ENCODE measurements around the gene GSTA3. TPM values are rescaled to one million over a fixed set of nuclear protein-coding genes. Genes with fewer than 3 reads are reported as not detected.

GSTA3 gene
- total RNA-seq, 1 experiment from 2014 or later = not detected

DNA sequence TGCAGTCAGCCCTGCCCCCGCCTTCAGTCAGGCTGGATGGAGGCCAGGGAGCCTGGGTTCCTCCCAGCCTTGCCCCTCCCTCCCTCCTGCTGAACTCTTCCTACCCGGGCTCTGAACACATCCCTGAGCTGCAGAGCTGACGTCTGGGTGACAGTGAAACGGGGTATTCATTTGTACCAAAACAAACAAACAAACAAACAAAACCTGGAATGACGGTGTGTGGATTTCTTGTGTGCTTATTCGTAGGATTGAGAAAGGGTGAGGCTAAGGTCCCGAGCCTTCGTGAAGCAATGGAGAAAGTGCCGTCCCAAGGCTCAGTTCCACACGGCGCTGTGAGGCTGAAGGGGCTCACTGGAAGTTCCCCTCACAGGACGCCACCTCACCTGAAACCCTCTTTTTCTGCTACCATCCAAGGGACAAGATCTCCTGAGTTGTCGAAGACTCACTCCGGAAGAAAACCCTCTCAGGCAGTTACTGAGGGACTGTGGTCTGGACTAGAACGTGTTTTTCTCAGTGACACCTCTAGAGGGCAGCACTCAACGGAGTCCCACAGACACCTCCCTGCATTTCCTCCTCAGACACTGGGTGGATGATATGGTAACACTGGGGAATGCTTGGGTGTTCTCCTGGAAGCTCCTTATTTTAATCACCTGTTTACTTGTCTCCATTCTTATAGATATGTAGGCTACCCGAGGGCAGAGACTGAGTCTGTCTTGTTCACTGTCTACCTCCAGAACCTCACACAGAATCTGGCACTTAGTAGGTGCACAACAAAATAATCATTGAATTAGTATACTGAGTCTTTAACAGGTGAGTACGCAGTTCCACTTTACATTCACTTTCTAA, 27.3 kb downstream of the GSTA3 start:
- peak; percentile 83 for DNase-seq (ENCODE audit: unreplicated experiment)
- no TSS peak for BruUV-seq (replicated peaks)
- peaks cover 21% of the 10 kb centered on the region for H3K27me3 Mint-ChIP-seq (ENCODE audit: insufficient read depth, unreplicated experiment)
- ChIA-PET CTCF (interaction anchor here (0.6 to 2.2 kb wide), 15 partner anchors 12 to 437 kb away, joined by 3 to 28 read pairs (median 3); partner anchors contain the start of gene GSTA4), POLR2A (interaction anchor here (0.6 to 2.3 kb wide), 4 partner anchors 10 to 166 kb away, joined by 3 to 15 read pairs (median 4); partner anchors contain the start of gene GSTA4)
- no peaks in the 10 kb centered on the region for H3K36me3 Mint-ChIP-seq (ENCODE audit: insufficient read depth, unreplicated experiment)
- peak overlapping the region; percentile 78 for H3K4me3 Mint-ChIP-seq (ENCODE audit: unreplicated experiment)
- H3K9me3 Mint-ChIP-seq (ENCODE audit: unreplicated experiment) = no peaks in the 10 kb centered on the region
- H3K4me1 Mint-ChIP-seq (ENCODE audit: insufficient read depth, unreplicated experiment) = peaks cover 6% of the 10 kb centered on the region
- intact Hi-C loops (cut with micrococcal nuclease) = loop anchor here (1.0 to 10.0 kb wide), 2 partner anchors 113 to 157 kb away; partner anchors contain the start of gene GSTA4
- no peak overlapping the region for H3K27ac Mint-ChIP-seq (ENCODE audit: low read depth, unreplicated experiment)
- TF ChIP-seq, protein P1, sequence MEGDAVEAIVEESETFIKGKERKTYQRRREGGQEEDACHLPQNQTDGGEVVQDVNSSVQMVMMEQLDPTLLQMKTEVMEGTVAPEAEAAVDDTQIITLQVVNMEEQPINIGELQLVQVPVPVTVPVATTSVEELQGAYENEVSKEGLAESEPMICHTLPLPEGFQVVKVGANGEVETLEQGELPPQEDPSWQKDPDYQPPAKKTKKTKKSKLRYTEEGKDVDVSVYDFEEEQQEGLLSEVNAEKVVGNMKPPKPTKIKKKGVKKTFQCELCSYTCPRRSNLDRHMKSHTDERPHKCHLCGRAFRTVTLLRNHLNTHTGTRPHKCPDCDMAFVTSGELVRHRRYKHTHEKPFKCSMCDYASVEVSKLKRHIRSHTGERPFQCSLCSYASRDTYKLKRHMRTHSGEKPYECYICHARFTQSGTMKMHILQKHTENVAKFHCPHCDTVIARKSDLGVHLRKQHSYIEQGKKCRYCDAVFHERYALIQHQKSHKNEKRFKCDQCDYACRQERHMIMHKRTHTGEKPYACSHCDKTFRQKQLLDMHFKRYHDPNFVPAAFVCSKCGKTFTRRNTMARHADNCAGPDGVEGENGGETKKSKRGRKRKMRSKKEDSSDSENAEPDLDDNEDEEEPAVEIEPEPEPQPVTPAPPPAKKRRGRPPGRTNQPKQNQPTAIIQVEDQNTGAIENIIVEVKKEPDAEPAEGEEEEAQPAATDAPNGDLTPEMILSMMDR (IDR thresholded peaks at IDR 0.05; ENCODE audit: unreplicated experiment) = peak; percentile 71

DNA sequence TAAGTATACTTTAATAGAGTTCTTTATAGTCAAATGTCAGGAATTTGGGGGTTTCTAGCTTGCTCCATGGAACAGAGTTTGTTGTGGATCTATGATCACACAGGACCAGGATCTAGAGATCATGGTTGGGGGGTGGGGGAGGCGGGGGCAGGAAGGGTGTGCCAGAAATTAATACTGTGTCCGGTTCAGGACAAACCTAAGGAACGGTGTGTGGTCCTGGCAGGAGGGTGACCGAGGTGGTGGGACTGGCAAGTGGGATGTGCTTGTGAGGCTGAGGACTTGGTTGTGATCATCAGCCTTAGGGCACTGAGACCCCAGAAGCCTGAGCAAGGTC, 27.9 kb downstream of the GSTA3 start:
- Mint-ChIP-seq H3K27ac (ENCODE audit: low read depth, unreplicated experiment) (no peak overlapping the region), H3K9me3 (ENCODE audit: unreplicated experiment) (no peaks in the 10 kb centered on the region), H3K27me3 (ENCODE audit: insufficient read depth, unreplicated experiment) (peaks cover 21% of the 10 kb centered on the region), H3K36me3 (ENCODE audit: insufficient read depth, unreplicated experiment) (no peaks in the 10 kb centered on the region), H3K4me1 (ENCODE audit: insufficient read depth, unreplicated experiment) (peaks cover 9% of the 10 kb centered on the region), H3K4me3 (ENCODE audit: unreplicated experiment) (peak overlapping the region; percentile 78)
- no peak for DNase-seq (ENCODE audit: unreplicated experiment)
- intact Hi-C loops (cut with micrococcal nuclease) = loop anchor here (10.0 kb wide), 1 partner anchor 157 kb away; no protein-coding TSS in a partner anchor
- POLR2A ChIA-PET = interaction anchor here (1.2 to 2.3 kb wide), 3 partner anchors 10 to 113 kb away, joined by 3 to 15 read pairs (median 5); partner anchors contain the start of gene GSTA4
- TF ChIP-seq, protein P1 (IDR thresholded peaks at IDR 0.05; ENCODE audit: unreplicated experiment) = no peak
- BruUV-seq (replicated peaks) = no TSS peak
- CTCF ChIA-PET = interaction anchor here (0.6 to 2.2 kb wide), 9 partner anchors 12 to 437 kb away, joined by 3 to 28 read pairs (median 4); partner anchors contain the start of gene GSTA4

DNA sequence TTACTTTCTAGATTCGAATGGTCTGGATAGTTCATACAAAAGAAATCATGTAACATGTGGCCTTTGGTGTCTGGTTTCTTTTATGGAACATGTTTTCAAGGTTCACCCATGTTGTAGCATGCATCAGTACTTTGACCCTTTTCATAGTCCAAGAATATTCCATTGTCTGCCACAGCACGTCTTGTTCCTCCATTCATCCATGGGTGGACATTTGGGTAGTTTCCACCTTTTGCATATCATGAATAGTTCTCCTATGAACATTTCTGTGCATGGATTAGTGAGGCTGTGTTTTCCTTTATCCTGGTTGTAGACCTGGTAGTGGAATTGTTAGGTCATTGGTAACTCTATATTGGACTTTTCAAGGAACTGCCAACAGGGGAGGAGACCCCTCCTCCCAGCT, 31.7 kb downstream of the GSTA3 start:
- Mint-ChIP-seq H3K4me1 (ENCODE audit: insufficient read depth, unreplicated experiment) (peaks cover 14% of the 10 kb centered on the region), H3K9me3 (ENCODE audit: unreplicated experiment) (no peaks in the 10 kb centered on the region), H3K27ac (ENCODE audit: low read depth, unreplicated experiment) (no peak overlapping the region), H3K27me3 (ENCODE audit: insufficient read depth, unreplicated experiment) (peaks cover 43% of the 10 kb centered on the region), H3K4me3 (ENCODE audit: unreplicated experiment) (no peak overlapping the region), H3K36me3 (ENCODE audit: insufficient read depth, unreplicated experiment) (no peaks in the 10 kb centered on the region)
- TF ChIP-seq, protein P1 (IDR thresholded peaks at IDR 0.05; ENCODE audit: unreplicated experiment) = no peak
- no TSS peak for BruUV-seq (replicated peaks)
- DNase-seq (ENCODE audit: unreplicated experiment) = no peak
- ChIA-PET CTCF (interaction anchor here (0.6 kb wide), 1 partner anchor 153 kb away, joined by 3 read pairs; no protein-coding TSS in a partner anchor), POLR2A (interaction anchor here (1.0 to 2.9 kb wide), 6 partner anchors 41 to 116 kb away, joined by 3 to 23 read pairs (median 4); partner anchors contain the start of gene GSTA4)
- intact Hi-C loops (cut with micrococcal nuclease) = loop anchor here (2.0 kb wide), 1 partner anchor 41 kb away; no protein-coding TSS in a partner anchor

DNA sequence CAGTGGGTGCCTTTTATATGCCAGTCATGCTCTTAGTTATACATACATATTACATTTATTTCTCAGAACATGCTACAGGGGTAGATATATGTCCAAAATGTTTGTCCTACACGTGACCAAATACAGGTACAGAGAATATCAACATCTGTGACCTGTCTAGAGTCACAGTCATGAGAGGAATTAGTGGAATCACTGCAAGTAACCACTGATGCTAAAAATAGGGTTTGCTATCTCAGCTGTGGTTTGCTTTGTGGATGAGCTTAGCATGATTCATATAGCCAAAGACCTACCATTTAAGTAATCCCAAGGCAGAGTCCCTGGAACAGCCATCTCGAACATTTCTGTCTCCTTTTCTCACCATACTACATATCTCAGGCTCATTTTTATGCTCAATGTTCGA, 32.3 kb downstream of the GSTA3 start:
- no peaks in the 10 kb centered on the region for H3K9me3 Mint-ChIP-seq (ENCODE audit: unreplicated experiment)
- TF ChIP-seq, protein P1 (IDR thresholded peaks at IDR 0.05; ENCODE audit: unreplicated experiment) = no peak
- H3K4me3 Mint-ChIP-seq (ENCODE audit: unreplicated experiment) = no peak overlapping the region
- DNase-seq (ENCODE audit: unreplicated experiment) = peak; percentile 61
- POLR2A ChIA-PET = interaction anchor here (0.9 to 2.9 kb wide), 8 partner anchors 9 to 117 kb away, joined by 3 to 23 read pairs (median 3); partner anchors contain the start of genes GSTA3 and GSTA4
- peaks cover 14% of the 10 kb centered on the region for H3K4me1 Mint-ChIP-seq (ENCODE audit: insufficient read depth, unreplicated experiment)
- BruUV-seq (replicated peaks) = no TSS peak
- CTCF ChIA-PET = interaction anchor here (0.6 to 1.8 kb wide), 3 partner anchors 17 to 152 kb away, joined by 3 to 5 read pairs (median 3); partner anchors contain the start of gene GSTA4
- H3K27ac Mint-ChIP-seq (ENCODE audit: low read depth, unreplicated experiment) = no peak overlapping the region
- H3K36me3 Mint-ChIP-seq (ENCODE audit: insufficient read depth, unreplicated experiment) = no peaks in the 10 kb centered on the region
- H3K27me3 Mint-ChIP-seq (ENCODE audit: insufficient read depth, unreplicated experiment) = peaks cover 46% of the 10 kb centered on the region
- intact Hi-C loops (cut with micrococcal nuclease) = loop anchor here (2.0 kb wide), 1 partner anchor 42 kb away; no protein-coding TSS in a partner anchor
